NK-92 (cell line): ENCODE measurements around the gene LRCH1.

Experiments
- DNase-seq: peaks from one replicate; lab custom pipeline; 2025; ENCODE audit not compliant: unreplicated experiment; lab: John Stamatoyannopoulos, UW

LRCH1 gene

DNA sequence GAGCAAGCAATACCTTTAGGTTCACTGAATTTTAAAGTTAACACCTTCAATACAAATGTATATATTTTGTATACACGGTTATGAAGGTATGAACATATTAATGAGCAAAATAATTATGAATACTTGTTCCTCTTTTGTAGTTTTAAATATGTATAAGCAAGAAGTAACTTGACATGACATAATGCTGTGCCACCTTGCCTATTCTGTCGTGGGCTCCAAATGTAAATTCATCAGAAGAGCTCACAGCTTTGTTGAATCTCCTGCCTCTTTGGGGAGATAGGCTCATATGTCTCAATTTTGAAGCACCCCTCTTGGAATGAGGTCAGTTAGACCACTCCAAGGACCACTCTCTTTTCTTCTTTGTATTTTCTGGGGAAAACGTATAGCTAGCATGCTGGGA is 59.3 kb downstream of the LRCH1 start:
- DNase-seq: no peak

- no peak for DNase-seq
Observed at GRCh38 chr13:46613409-46614049, 60.6 kb downstream of the LRCH1 start.

- DNase-seq: no peak
Observed at GRCh38 chr13:46614582-46614981, 61.6 kb downstream of the LRCH1 start.

DNA sequence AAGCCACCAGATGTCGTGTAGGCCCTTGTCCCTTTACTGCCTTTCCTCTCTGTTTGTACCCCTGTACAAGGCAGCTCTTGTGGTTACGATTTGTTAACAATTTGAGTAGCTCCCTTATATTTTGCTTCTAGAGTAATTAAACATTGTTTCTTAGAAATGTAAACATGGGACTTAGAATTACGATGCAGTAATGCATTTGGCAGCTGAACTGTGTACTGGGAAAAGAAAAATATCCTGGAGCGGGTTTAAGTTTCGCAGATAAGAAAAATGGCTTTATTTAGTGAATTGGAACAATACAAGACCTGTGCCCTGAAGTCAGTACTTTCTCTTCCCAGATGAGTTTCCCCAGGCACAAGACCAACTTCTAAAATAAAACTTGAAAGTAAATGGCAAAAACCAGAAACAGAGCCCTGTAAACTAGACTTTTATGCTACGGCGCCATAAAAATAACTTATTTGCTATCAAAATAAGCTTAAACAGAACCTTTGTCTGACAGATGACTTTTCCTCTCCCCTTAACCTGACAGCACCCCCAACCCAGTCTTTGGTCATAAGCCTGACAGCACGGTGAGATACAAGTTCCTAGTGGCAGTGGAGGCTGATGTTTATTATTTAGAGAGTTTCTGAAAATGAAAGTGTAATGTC is 63.0 kb downstream of the LRCH1 start:
- DNase-seq: no peak

GRCh38 chr13:46617229-46617721 is 64.3 kb downstream of the LRCH1 start:
- DNase-seq: no peak

DNA sequence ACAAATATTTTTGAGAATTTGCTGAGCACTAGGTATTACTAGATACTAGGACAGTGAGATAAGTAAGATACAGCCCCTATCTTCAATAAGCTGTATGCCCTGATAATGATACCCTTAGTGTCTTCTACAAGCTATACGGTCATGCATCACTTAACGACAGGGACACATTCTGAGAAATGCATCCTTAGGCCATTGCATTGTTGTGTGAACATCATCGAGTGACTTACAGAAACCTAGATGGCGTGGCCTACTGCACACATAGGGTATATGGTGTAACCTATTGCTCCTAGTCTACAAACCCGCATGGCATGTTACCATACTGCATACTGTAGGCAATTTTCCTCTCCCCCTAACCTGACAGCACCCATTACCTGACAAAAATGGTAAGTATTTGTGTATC is 64.9 kb downstream of the LRCH1 start:
- DNase-seq: no peak

DNA sequence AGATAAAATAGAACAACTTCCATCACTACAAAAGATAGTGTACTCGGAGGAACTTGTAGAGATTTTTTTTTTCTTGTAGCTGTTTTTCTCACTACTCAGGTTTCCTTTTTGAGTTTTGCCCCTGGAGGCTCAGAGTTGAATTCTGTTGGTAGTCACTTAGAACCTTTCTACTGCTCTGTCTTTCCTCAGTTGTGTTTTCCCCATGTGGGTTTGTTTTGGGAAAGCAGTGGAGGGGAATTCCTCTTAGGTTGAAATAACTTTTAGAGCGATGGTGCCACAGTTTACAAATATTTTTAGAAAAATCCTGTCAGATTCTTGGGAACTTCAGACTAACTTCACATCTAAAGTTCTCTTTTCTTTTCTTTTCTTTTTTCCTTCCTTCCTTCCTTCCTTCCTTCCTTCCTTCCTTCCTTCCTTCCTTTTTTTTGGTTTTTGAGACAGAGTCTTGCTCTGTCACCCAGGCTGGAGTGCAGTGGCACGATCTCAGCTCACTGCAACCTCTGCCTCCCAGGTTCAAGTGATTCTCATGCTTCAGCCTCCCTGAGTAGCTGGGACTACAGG is 65.8 kb downstream of the LRCH1 start:
- no peak for DNase-seq

DNA sequence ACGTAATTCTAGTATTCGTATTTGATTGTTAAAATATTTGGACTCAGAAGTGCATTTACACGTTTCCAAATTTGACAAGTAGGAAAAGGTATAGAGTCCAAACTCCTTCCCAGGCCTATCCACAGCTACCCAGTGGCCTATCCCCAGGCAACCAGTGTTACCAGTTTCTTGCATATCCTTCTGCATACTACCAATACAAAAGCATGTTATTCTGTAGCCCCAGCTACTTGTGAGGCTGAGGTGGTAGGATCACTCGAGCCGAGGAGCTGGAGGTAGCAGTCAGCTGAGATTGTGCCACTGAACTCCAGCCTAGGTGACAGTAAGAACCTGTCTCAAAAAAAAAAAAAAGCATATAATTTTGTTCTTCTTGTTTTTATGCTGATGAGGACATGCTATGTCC is 67.1 kb downstream of the LRCH1 start:
- DNase-seq: no peak

GRCh38 chr13:46620471-46620870 is 67.5 kb downstream of the LRCH1 start:
- DNase-seq: no peak

DNA sequence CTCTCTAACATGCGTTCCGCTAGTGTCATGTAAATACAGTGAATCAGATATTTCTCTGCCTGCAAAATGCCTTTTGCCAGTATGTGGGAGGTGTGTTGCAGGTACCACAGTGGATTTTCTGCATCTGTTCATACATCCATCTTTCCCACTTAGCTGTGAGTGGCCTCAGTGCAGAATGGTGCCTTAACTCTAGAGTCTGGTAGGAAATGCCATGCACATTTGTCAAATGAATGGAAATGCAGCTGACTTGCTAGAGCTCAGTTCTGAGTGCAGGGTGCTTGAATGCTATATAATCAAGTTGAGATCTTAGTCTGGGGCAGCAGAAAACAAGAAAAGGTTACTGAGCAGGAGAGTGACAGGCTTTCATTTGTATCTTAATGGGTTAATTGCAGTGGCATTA is 68.2 kb downstream of the LRCH1 start:
- DNase-seq: no peak

DNA sequence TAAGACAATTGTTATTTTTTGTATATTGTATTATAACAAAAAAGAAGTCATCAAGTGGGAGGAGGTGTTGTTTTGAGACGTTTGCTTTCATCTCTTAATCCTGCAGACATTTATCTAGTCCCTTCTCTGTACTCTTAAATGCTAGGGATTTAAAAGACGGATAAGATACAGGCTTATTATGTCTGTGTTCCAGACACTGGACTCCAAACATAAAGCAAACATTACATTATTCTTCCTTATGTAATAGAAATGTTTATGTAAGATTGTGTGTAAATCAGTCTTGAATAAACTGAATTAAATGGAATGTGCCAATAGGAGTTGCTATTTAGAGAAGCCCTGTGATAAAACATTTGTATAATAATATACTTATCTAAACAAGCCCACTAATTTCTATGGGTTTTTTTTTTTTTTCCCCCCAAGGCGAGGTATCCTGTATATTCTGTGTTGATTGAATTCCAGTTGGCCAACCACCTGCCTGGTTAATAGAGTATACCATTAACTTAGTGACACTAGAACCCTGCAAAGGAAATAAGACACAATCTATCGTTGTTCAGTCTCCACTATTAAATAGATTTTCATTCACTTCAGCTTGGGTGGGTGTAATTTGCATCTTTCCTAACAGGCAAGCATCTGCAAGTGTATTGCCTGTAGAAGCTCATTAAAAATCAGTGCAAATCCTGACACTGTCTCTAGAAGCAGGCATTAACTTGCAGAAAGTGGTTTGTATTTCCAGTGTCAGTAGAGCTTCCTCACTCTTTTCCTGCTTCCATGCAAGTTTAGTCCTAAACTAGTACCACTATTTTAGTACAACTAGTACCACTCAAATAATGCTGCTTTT is 69.0 kb downstream of the LRCH1 start:
- no peak for DNase-seq

- no peak for DNase-seq
Observed at GRCh38 chr13:46622630-46623256, 69.8 kb downstream of the LRCH1 start.

GRCh38 chr13:46624353-46624752 is 71.4 kb downstream of the LRCH1 start:
- DNase-seq: no peak

DNA sequence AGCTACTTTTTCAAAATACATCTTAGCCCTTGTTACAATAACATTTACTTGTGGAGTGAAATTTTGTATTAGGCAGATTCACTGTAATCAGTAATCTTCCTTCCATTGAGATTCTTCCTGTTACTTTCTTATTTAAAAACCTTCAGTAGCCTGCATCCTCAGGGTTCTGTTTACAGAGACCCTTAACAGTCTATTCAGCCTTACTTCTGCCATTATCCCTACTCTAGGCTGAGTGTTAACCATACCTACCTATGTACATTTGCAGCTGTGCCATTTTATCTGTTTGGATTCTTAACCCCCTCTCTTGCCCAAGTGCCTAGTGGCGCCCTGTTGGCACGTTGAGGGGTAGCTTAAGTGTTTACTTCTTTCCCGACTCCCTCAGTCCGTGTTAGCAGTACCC is 71.9 kb downstream of the LRCH1 start:
- no peak for DNase-seq

DNA sequence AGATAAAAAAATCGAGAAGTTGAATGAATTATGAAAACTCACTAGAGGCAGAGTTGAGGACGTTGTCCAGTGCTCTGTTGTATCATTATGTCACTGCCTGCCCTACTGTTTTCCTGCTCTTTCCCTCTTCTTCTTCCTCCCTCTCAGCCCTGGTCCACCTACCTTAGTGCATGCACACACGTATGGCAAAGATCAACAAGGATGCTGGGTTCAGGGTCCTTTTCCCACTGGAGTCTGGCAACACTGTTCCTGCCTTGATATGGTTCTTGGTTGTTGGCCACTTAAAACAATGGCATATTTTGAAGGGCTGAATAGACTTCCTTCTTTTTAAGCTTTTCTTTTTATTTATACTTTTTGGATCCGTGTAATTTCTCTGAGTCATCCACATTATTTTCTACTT is 74.5 kb downstream of the LRCH1 start:
- no peak for DNase-seq

GRCh38 chr13:46628622-46629365 is 75.8 kb downstream of the LRCH1 start:
- no peak for DNase-seq

GRCh38 chr13:46629811-46630413 is 76.9 kb downstream of the LRCH1 start:
- no peak for DNase-seq

GRCh38 chr13:46630431-46631178 is 77.6 kb downstream of the LRCH1 start:
- no peak for DNase-seq

DNA sequence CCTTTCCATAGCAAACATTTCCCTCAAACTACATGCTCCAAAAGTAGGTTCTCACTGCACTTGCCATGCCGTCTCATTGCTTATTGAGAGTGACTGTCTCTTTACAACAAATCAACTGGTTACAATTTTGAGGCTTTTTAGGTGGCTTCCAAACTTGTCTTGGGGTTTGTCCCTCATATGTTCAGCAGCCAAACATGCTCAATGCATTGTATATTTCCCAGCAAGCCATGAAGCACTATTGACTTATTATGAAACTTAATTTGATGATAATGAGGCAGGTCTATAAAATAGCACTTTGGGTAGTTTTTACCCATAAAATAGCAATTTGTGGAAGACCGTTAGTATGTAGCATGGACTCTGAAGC is 78.2 kb downstream of the LRCH1 start:
- DNase-seq: no peak
